GM21390 (cell line): ENCODE measurements around the gene KDM4B.
"Not testable (repeated sequence)": the region's sequence is repeated elsewhere in the genome, so short reads cannot be mapped to it uniquely, and the experiment has no call there.

Source experiments
- ATAC-seq: cut with Tn5 transposase; IDR thresholded peaks from one replicate; pipeline ENCODE4 v1.9.1; 2021; ENCODE audit not compliant: unreplicated experiment

Gene KDM4B

DNA sequence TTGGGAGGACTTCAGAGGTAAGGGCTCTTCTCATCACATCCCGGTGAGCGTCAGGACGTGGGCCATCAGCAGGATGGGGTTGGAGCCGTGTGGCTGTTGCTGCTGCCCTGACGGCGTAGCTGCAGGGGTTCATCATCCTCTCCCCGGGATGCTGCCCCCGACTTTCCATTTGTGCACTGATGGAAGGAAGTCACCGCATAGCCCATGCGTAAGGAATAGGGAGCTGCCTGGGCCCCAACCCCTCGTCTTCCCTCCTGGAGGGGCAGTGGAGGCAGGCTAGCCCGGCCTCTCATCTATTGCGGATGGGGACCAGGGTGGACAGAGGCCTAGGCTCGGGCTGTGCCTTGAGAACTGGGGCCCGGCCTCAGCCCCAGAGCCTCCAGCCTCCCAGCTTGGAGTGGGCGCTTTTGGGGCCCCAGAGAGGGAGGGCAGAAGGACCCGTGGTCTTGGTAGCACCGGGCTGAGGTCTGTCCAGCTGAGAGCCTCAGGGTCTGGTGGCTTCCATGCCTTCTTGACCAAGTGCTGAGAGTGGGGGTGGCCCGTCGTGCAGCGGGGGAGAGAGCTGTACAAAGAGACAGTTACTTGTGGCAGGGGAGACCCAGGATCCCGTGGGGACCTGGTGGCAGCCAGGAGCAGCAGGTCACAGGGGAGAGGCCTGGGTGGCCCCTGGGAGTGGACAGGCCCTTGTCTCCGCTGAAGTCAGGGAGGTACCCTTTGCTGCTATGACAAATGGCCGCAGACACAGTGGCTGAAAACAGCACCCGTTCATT, 44.0 kb downstream of the KDM4B start:
- ATAC-seq, result no peak

DNA sequence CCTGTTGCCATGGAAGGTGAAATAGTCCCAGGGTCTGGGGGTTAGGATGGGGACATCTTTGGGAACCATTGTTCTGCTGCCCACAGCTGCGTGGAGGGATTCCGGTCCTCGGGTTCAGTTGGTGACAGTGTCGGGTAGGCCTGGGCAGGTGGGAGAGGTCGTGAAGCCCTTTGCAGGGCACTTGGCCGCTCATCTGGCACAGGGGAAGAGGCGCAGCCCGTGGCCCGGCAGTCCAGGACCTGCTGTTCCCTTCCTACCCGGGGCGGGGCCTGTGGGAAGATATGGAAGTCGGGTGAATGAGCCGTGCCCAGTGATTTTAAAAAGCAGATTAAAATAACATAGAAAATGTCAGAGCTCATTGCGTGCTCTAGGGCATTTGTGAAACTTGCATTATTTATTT, 44.8 kb downstream of the KDM4B start:
- no peak for ATAC-seq

GRCh38 chr19:5014941-5015340, 46.0 kb downstream of the KDM4B start:
- ATAC-seq, result no peak

- no peak for ATAC-seq
Observed at GRCh38 chr19:5016268-5016667, 47.4 kb downstream of the KDM4B start.

GRCh38 chr19:5016781-5017180, 47.9 kb downstream of the KDM4B start:
- no peak for ATAC-seq

GRCh38 chr19:5017235-5017634, 48.3 kb downstream of the KDM4B start:
- no peak for ATAC-seq

GRCh38 chr19:5018224-5019015, 49.5 kb downstream of the KDM4B start:
- no peak for ATAC-seq

GRCh38 chr19:5020368-5020767, 51.5 kb downstream of the KDM4B start:
- no peak for ATAC-seq

- ATAC-seq, result no peak
Observed at GRCh38 chr19:5021046-5021445, 52.1 kb downstream of the KDM4B start.

- ATAC-seq, result no peak
Observed at GRCh38 chr19:5022066-5022860, 53.4 kb downstream of the KDM4B start.

GRCh38 chr19:5023128-5023571, 54.2 kb downstream of the KDM4B start:
- ATAC-seq, result no peak

GRCh38 chr19:5024282-5024681, 55.4 kb downstream of the KDM4B start:
- ATAC-seq, result no peak

- no peak for ATAC-seq
Observed at GRCh38 chr19:5025027-5025426, 56.1 kb downstream of the KDM4B start.

- ATAC-seq, result no peak
Observed at GRCh38 chr19:5026706-5027273, 57.9 kb downstream of the KDM4B start.

- ATAC-seq, result no peak
Observed at GRCh38 chr19:5028229-5028886, 59.4 kb downstream of the KDM4B start.

DNA sequence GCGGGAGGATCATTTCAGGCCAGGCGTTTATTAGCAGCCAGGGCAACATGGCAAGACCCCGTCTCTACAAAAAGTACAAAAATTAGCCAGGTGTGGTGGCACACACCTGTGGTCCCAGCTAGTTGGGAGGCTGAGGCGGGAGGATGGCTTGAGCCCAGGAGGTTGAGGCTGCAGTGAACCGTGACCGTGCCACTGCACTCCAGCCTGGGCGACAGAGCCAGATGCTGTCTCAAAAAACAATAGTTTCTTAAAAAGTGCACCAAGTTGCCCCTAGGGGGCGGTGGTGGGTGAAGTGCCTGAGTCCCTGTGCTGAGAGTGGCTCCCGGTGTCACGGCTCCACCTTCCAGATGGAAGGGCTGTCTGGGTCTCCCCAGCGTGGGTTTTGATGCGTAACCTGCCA, 60.7 kb downstream of the KDM4B start:
- not testable (repeated sequence) for ATAC-seq

DNA sequence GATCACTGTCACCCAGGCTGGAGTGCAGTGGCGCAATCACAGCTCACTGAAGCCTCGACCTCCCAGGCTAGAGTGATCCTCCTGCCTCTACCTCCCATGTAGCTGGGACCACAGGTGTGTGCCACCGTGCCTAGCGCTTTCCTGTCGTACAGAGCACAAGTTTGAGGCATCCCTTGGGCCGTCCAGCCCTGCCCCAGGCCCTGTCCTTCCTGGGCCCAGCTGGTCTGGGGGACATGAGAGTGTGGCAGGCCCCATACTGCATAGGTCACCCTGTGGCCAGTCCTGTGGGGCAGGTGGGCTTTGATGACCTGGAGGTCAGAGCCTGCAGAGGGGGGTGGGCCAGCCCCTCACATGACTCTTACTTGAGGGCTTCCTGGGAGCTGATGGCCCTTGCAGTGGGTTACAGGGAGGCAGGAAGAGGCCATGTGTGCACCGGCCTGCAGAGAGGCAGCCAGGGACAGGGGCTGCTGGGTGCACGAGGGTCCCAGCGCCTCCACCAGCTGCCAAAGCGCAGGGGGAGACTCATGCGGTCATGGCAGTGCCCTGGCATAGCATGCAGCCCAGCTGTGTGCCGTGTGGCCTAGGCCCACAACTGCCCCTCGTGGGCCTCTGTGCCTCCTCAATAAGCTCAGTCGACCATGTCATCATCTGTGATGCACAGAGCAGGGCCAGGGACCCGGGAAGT, 61.4 kb downstream of the KDM4B start:
- ATAC-seq, result no peak

- no peak for ATAC-seq
Observed at GRCh38 chr19:5030822-5031221, 61.9 kb downstream of the KDM4B start.

GRCh38 chr19:5031231-5032100, 62.6 kb downstream of the KDM4B start:
- ATAC-seq, result no peak
